ENCODE measurements around the gene ZNF496.
"Not testable (repeated sequence)": the region's sequence is repeated elsewhere in the genome, so short reads cannot be mapped to it uniquely, and the experiment has no call there.

The ZNF496 gene

GRCh38 chr1:247274605-247275256 lies 56.9 kb downstream of the ZNF496 start:
- no peak for TF ChIP-seq CTCF (IDR thresholded peaks at IDR 0.05)

DNA sequence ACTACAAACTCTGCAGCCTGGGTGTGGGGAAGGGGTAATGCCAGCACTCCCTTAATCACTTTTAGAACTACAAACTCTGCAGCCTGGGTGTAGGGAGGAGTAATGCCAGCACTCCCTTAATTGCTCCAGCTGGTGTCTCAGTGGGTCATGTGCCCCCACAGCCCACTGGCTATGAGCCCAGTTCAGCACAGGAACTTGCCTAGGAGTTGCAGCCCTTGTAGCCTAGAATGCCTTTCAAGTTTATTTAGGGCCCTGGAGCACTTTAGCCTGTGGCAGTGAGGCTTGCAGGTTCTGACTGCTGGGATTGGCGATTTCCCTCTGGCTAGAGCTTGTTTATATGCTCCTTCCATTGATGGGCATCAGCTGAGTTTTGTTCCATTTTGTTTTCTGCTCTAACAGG lies 58.7 kb downstream of the ZNF496 start:
- TF ChIP-seq CTCF (IDR thresholded peaks at IDR 0.05), result no peak

DNA sequence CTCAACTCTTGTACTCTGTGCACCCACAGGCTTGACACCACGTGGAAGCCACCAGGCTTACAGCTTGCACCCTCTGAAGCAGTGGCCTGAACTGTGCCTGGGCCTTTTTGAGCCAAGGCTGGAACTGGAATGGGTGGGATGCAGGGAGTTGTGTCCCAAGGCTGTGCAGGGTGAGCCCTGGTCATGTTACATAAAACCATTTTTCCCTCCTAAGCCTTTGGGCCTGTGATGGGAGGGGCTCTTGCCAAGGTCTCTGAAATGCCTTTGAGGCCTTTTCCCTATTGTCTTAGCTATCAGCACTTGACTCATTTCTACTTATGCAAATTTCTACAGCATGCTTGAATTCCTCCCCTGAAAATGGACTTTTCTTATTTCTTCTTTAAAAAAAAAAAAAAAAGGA lies 61.7 kb downstream of the ZNF496 start:
- no peak for TF ChIP-seq CTCF (IDR thresholded peaks at IDR 0.05)

DNA sequence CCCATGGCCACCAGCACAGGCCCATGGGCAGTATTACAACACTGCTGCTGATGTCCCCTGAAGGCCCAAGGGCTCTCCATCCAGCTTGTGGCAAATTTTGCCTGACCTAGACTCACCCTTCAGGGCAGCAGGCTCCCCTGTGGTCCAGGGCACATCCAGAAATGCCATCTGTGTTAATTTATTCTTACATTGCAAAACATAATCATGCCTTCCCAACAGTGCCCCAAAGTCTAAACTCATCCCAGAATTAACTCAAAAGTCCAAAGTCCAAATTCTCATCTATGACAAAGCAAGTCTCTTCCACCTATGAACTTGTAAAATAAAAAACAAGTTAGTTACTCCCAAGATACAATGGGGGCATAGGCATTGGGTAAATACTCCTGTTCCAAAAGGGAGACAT lies 62.5 kb downstream of the ZNF496 start:
- TF ChIP-seq CTCF (IDR thresholded peaks at IDR 0.05), result no peak

DNA sequence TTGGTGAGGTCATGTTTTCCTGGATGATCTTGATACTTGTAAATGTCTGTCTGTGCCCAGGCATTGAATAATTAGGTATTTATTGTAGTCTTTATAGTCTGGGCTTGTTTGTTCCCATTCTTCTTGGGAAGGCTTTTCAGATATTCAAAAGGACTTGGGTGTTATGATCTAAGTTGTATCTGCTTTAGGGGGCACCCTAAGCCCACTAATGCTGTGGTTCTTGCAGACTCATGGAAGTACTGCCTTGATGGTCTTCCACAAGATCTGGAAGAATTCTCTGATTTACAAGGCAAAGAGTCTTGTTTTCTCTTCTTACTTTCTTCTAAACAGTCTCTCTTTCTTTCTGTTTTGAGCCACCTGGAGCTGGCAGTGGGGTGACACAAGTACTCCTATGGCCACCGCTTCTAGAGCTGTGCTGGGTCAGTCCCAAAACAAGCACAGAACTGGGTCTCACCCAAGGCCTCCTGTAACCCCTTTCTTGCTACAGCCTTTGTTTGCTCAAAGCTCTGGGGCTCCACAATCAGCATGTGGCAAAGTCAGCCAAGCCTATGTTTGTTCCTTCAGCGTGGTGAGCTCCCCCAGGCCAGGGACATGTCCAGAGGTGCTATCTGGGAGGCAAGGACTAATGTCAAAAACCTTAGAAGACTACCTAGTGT lies 63.1 kb downstream of the ZNF496 start:
- TF ChIP-seq CTCF (IDR thresholded peaks at IDR 0.05), result no peak

DNA sequence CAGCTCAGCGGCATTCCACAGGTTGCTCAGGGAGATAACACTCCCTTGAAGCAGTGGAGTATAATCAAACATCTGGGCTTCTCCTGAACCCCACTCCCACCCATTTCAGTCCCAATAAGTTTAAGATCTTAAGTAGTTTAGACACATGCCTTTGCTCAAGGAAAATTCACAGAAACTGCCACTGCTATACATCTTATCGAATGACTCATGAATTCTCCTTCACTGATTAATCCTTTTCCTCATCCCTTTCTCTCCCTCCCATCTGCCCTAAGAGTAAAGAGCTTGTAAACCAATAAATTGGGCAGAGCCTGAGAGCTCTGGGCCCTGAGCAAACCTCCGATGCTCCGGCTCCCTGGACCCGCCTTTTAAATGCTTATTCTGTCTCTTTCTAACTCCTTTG lies 65.6 kb downstream of the ZNF496 start:
- no peak for TF ChIP-seq CTCF (IDR thresholded peaks at IDR 0.05)

DNA sequence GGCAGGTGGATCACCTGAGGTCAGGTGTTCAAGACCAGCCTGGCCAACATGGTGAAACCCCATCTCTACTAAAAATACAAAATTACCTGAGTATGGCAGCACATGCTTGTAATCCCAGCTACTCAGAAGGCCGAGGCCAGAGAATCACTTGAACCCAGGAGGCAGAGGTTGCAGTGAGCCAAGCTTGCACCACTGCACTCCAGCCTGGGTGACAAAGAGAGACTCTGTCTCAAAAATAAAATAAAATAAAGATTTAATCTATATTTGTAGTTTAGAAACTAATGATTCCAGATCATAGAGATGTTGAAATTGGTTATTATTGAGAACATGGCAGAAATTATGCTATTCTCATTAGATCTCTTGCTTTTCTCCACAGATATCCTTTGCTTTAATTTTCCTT lies 75.9 kb downstream of the ZNF496 start, which contains the start of gene VN1R5:
Gene VN1R5 (plus strand): TSS at position 301 of the 400 bp plus-strand sequence.
- TF ChIP-seq CTCF (IDR thresholded peaks at IDR 0.05), result not testable (repeated sequence)

All from LNCAP (cell line).